AG04449 (cell line): ENCODE data around the gene RUNX2.

Experiments
- CTCF ChIA-PET: fragments of 350-600 bp; formaldehyde crosslinking; extraction: SDS; loops from one replicate; lab custom pipeline; 2021; ENCODE audit warnings: antibody characterized with exemption; lab: Yijun Ruan, JAX
- POLR2A ChIA-PET: fragments of 400-600, 350-600 bp; formaldehyde crosslinking; extraction: SDS; loops from one replicate; lab custom pipeline; 2020; ENCODE audit warnings: antibody characterized with exemption, inconsistent platforms; lab: Yijun Ruan, JAX
- DNase-seq: peaks from one replicate; pipeline ENCODE4 v3.0.0-alpha.2; 2010; ENCODE audit warnings: low read depth, low spot score
- H3K4me3 ChIP-seq: 2 replicates; pipeline ENCODE4 v1.5.1; 2011; ENCODE audit warnings: low read depth, mild to moderate bottlenecking, control low read depth, low read length
- CTCF ChIP-seq: IDR thresholded peaks from one replicate; pipeline ENCODE4 v1.5.1; 2011; ENCODE audit warnings: mild to moderate bottlenecking, moderate library complexity, low read length, control low read depth, inconsistent platforms; ENCODE audit not compliant: insufficient read depth; ENCODE audit errors: missing control alignments

The RUNX2 gene

GRCh38 chr6:45350186-45350710 lies 22.1 kb downstream of the RUNX2 start:
- ChIA-PET POLR2A (no interaction called here), CTCF (interaction anchor here (1.2 to 1.4 kb wide), 2 partner anchors 10 to 13 kb away, joined by 4 read pairs; no protein-coding TSS in a partner anchor)
- no peak overlapping the region for H3K4me3 ChIP-seq
- no peak for DNase-seq
- no peak for TF ChIP-seq CTCF

- no peak for TF ChIP-seq CTCF
- ChIA-PET POLR2A (no interaction called here), CTCF (interaction anchor here (1.2 to 1.4 kb wide), 2 partner anchors 9 to 14 kb away, joined by 4 read pairs; no protein-coding TSS in a partner anchor)
- no peak overlapping the region for H3K4me3 ChIP-seq
- DNase-seq = no peak
Observed at GRCh38 chr6:45351076-45351475, 22.9 kb downstream of the RUNX2 start.

GRCh38 chr6:45351667-45352066 lies 23.5 kb downstream of the RUNX2 start:
- TF ChIP-seq CTCF = no peak
- POLR2A ChIA-PET = no interaction called here
- no peak for DNase-seq
- CTCF ChIA-PET = no interaction called here
- H3K4me3 ChIP-seq = no peak overlapping the region

- H3K4me3 ChIP-seq = no peak overlapping the region
- DNase-seq = no peak
- POLR2A ChIA-PET = no interaction called here
- no peak for TF ChIP-seq CTCF
- CTCF ChIA-PET = no interaction called here
Observed at GRCh38 chr6:45353654-45354053, 25.5 kb downstream of the RUNX2 start.

- TF ChIP-seq CTCF = no peak
- H3K4me3 ChIP-seq = no peak overlapping the region
- POLR2A ChIA-PET = no interaction called here
- CTCF ChIA-PET = no interaction called here
- no peak for DNase-seq
Observed at GRCh38 chr6:45364466-45364865, 36.3 kb downstream of the RUNX2 start.

- POLR2A ChIA-PET = no interaction called here
- DNase-seq = no peak
- CTCF ChIA-PET = interaction anchor here (1.0 to 1.8 kb wide), 4 partner anchors 12 to 889 kb away, joined by 3 to 5 read pairs (median 4); no protein-coding TSS in a partner anchor
- no peak for TF ChIP-seq CTCF
- H3K4me3 ChIP-seq = no peak overlapping the region
Observed at GRCh38 chr6:45365036-45365435, 36.9 kb downstream of the RUNX2 start.
